Measurements from ENCODE around the gene SLCO3A1.

SLCO3A1 gene

DNA sequence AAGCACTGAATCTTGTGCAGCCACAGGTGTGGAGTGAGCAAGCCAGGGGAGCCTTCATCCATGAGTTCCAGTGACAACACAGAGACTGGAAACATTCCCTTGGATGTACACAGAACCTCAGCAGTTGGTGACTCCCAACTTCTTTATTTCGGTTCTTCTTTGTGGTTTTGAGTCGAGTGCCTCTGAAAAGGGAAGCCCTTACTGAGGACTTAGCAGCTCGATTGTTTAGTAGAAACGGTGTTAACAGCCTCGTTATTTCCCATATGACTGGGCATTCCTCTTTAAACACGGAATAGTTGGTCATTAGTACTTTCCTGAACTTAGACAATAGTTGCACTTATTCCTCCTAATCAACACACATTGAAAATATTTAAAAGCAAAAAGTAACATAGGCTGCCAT lies 7.7 kb downstream of the SLCO3A1 start:
- no peak for DNase-seq

GRCh38 chr15:91862891-91863504 lies 9.5 kb downstream of the SLCO3A1 start:
- no peak for DNase-seq

GRCh38 chr15:91863621-91864255 lies 10.2 kb downstream of the SLCO3A1 start:
- no peak for DNase-seq

DNA sequence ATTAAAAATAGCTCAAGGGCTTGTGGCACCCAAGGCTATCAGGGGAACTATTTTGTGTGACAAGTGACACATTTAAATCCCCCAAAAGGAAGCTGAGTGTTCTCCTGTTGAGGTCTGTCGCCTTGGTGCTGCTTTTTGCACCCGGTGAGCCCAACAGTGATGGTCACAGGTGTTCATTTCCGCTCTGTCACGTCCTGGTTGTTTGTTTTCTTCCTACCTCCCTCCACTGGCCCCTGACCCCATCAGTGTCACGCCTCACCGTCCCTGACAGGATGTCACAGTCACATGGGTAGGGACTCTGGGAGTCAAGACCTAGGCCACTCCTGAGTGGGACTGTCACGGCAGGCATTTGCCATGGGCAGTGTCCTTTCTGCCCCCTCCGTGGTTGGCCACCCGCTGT lies 11.2 kb downstream of the SLCO3A1 start:
- DNase-seq, result no peak

DNA sequence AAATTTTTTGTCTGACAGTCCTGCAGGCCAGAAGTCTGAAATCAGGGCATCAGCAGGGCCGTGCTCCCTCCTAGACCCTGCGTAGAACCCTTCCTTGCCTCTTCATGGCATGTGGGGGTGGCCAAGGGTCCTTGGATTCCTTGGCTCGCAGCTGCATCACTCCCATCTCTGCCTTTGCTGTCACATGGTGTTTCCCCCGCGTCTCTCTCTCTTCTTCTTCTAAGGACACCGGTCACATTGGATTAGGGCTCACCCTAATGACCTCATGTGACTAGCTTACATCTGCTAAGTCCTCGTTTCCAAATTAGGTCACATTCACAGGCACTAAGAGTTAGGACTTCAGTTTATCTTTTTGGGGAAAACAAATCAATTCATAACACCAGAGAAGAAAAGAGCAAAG lies 12.0 kb downstream of the SLCO3A1 start:
- DNase-seq, result no peak

DNA sequence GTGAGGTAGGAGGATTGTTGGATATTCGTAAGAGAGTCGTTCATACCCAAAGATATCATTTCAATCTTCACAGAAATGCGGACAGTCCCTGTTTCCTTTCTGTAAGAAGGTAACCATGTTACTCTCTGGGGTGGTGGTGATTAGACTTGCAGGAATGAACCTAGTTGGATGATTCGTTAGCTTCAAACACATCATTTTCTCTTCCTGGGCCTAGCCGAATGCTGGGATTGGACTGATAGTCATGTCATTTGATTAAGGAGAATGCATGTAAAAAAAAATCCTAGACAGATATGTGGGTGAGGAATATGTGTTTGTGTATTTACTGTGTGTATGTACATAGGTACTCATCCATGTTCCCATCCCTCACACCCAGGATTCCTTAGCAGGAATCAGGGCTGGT lies 12.4 kb downstream of the SLCO3A1 start:
- no peak for DNase-seq

GRCh38 chr15:91866371-91866905 lies 12.9 kb downstream of the SLCO3A1 start:
- no peak for DNase-seq

DNA sequence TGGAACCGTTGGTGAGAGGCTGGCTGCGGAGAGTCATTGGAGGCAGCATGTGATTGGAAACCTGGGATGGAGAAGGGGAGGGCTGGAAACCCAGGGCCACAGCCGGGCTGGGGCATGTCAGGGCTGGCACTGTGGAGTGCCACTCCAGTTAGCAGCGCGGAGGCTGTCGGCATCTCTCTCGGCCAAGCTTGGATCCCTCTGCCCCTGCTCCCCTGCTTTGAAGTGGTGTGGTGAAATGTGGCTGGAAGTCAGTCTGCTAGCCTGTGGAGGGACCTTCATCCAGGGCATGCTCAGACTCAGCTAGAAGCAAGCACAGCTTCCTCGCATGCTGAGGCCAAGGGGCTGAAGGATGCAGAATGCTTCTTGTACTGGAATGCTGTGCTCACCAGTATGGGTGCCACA lies 13.5 kb downstream of the SLCO3A1 start:
- no peak for DNase-seq

- DNase-seq, result no peak
Measured at GRCh38 chr15:91867581-91868026, 14.1 kb downstream of the SLCO3A1 start.

- no peak for DNase-seq
Measured at GRCh38 chr15:91870876-91871537, 17.5 kb downstream of the SLCO3A1 start.

DNA sequence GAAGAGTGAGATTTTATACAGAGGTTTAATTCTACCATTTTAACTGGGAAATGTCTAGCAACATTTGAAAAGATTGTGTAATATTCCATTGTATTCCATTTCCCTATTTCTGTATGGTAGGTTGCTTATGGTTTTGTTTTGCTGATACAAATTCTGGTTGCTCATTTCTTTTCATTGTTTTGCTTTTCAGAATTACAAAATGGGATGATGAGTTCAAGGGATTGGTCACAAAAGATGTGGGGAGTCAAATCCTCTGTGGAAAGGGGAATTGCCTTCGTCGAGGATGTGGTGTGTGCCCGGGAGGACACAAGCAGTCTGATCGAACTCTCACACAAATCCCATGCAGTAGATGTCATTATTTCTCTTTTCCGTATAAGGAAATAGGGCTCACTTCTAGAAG lies 18.3 kb downstream of the SLCO3A1 start:
- DNase-seq, result no peak

- no peak for DNase-seq
Measured at GRCh38 chr15:91872356-91873137, 19.0 kb downstream of the SLCO3A1 start.

DNA sequence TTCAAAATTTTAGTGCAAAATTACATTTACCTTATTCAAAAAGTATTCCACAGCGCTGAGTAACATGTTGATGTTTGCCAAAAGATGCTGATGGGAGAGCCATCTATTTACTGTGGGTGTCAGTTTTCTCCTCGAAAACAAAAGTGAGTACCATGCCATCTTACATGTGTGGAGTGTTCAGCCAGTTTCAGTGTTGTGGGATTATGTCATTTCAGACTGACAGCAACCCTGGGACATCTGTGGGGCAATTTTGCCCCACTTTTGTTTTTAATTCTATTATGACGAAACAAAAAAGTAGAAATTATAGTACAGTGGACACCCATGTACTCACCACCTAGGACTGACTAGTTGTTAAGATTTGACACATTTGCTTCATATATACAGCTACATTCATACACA lies 19.6 kb downstream of the SLCO3A1 start:
- no peak for DNase-seq

DNA sequence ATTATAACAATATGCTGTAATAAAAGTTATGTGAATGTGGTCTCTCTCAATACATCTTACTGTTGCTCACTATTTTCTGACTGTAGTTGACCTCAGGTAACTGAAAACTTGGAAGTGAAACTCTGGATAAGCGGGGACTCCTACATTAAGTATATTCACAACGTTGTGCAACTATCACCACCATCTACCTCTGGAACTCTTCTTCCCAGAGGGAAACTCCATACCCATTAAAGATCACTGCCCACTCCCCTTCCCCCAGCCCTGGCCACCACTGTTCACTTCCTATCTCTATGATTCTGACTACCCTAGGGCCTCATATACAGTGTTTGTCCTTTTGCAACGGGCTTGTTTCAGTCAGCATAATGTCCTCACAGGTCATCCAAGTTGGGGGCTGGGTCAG lies 20.7 kb downstream of the SLCO3A1 start:
- no peak for DNase-seq

DNA sequence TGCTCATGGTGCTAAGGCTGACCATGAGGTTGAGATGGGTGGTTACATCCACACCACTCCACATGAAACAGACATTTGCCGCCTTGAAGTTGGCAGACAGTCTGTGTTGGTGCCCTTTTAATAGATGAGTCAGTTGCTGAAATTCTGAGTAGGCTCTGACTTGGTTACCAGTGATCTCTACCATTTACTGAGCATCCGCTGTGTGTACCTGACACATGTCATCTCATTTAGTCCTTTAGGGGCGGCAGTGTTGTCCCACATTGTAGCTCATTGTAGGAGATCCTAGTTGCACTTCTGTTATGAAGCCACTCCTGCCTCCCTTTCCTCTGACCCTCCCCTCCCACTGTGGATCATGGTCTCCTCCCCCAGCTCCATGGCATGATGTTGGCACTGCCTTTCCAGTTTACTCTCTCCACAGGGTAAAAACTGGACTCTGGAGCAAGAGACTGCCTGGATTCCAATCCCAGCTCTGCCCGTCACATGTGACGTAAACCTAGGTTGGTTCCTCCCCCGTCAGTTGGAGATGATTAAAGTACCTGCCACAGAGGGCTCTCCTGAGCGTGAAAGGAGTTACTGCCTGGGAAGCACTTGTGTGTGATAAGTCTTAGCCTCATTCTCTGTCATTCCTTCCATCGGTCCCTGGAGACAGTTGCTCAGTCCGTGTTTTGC lies 21.6 kb downstream of the SLCO3A1 start:
- no peak for DNase-seq

DNA sequence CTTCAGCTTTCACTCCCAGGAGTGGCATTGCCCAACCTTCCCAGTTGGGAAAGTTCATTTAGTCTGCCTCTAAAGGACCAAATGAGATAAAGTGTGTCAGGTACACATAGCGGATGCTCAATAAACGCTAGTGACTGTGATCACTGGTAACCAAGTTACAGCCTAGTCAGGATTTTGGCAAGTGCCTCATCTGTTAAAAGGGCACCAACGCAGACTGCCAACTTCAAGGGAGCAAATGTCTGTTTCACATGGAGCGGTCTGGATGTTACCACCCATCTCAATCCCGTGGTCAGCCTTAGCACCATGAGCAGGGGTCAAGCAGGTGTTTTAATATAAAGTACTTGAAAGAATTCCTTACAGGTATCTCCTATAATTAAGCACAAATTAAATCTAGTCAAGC lies 22.7 kb downstream of the SLCO3A1 start:
- no peak for DNase-seq

DNA sequence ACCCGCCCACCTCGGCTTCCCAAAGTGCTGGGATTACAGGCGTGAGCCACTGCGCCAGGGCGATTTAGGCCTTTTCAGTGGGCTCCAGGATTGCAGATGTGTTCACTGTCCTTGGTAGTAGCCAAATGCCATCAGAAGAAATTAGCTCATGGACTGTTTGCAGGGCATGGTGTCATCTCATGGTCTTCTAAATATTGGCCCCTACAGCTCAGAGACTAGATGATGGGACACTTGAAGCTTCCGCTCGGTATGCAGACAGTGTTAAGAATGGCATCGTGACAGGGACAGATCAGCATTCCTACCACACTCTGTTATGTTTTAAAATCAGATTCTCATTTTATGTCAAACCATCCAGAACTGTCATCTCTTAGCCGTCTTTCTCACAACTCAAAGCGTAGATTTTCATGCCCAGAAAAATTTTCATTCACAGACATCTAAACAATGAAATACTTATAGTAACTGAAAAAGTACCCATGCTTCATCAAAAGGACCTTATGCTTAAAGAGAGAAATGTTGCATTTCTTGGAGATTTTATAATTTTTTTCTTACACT lies 24.9 kb downstream of the SLCO3A1 start:
- DNase-seq, result no peak

GRCh38 chr15:91879158-91879557 lies 25.6 kb downstream of the SLCO3A1 start:
- no peak for DNase-seq

GRCh38 chr15:91880373-91880772 lies 26.9 kb downstream of the SLCO3A1 start:
- no peak for DNase-seq

- no peak for DNase-seq
Measured at GRCh38 chr15:91881569-91882297, 28.2 kb downstream of the SLCO3A1 start.

- no peak for DNase-seq
Measured at GRCh38 chr15:91882858-91883586, 29.5 kb downstream of the SLCO3A1 start.

Measured in effector CD4-positive, alpha-beta T cell (primary cell).